Pancreas (tissue), 10 donors: Measurements from ENCODE around the gene NDUFAB1. TPM values are rescaled to one million over a fixed set of nuclear protein-coding genes. Genes with fewer than 3 reads are reported as not detected.

ENCODE experiments used
- ATAC-seq, 4 donors: fragments of 200-7000 bp; cut with Tn5 transposase; one replicate each; pipeline versions ENCODE4 v1.8.0 to v1.9.1; 2020; ENCODE audit warnings: mild to moderate bottlenecking in 4 of 4, moderate library complexity in 4 of 4
- DNase-seq, 6 donors: peaks; one replicate each; pipeline ENCODE4 v3.0.0-alpha.2; 2020
- FAIRE-seq: peaks from 2 replicates; lab custom pipeline; 2012; peaks lifted over from hg19 to GRCh38; lab: Jason Lieb, UNC
- H3K27ac ChIP-seq, 4 donors: fragments of 200-600 bp; sonication (generic); 1 replicate in 3 of 4; 2 replicates in 1 of 4; pipeline versions ENCODE4 v1.5.0 to v1.8.0; 2020
- H3K27me3 ChIP-seq, 4 donors: fragments of 200-600 bp; one replicate each; pipeline ENCODE4 v1.8.0; 2021
- H3K36me3 ChIP-seq, 3 donors: fragments of 200-600 bp; sonication (generic) in 1 of 3; one replicate each; pipeline versions ENCODE4 v1.5.0 to v1.8.0; 2020 to 2021
- H3K4me1 ChIP-seq, 3 donors: fragments of 200-600 bp; one replicate each; pipeline ENCODE4 v1.8.0; 2021
- H3K4me3 ChIP-seq, 4 donors: fragments of 200-600 bp; sonication (generic) in 2 of 4; one replicate each; pipeline versions ENCODE4 v1.5.0 to v1.8.0; 2020 to 2021
- H3K9me3 ChIP-seq, 4 donors: fragments of 200-600 bp; one replicate each; pipeline ENCODE4 v1.8.0; 2021
- CTCF ChIP-seq, 4 donors: fragments of 200-600 bp; sonication (generic) in 3 of 4; IDR thresholded peaks; one replicate each; pipeline versions ENCODE4 v1.5.0 to v1.8.0; 2021; ENCODE audit warnings: antibody characterized with exemption in 4 of 4
- WGBS, 2 donors: extraction: QIAGEN DNeasy Blood & Tissue Kit; methylation state at CpG; one replicate each; pipeline ENCODE4 v1.1.7; 2013; 5-methylcytosine and 5-hydroxymethylcytosine counted together
- intact Hi-C, 3 donors: fragments of 100-400 bp; cut with DNase I; formaldehyde crosslinking; loops; one replicate each; pipeline versions ENCODE4 v1.11.1 to v1.14.2; 2022
- polyA plus RNA-seq, 2 donors: library from polyadenylated mRNA; stranded (reverse); fragments of 200-250 nt; gene quantifications; one replicate each; pipeline ENCODE4 v1.2.3, GENCODE V29; 2013
- total RNA-seq, 6 donors: library from RNA; stranded (reverse); fragmentation: NEBNext Ultra II Directional in 4 of 6; extraction: Animal tissue kit (Norgen Biotek cat#: 25700) in 4 of 6; gene quantifications; one replicate each; pipeline versions ENCODE4 v1.2.1 to v1.2.4, GENCODE V29; 2021 to 2023
- donor health status: healthy with polysubstance abuse.
- donor health status: DM: no; HTN: no; CAD: no; lungs with moderate emphysema.
- donor health status: DM: no; HTN: no; CAD: no.
- donor health status: control.
- donor health status: control.
- donor health status: Bipolar disorder and iron deficiency.
- donor health status: DM: yes; HTN: yes; CAD: no.
- donor health status: DM: no; HTN: no; CAD: no.
- donor health status: DM: no; HTN: no; CAD: no.
- donor health status: DM: yes; HTN: yes; CAD: no.

The NDUFAB1 gene
- total and polyA plus RNA-seq, 8 donors: 19.2 to 82.3 (median 31.4) TPM

- H3K27ac ChIP-seq: peak overlapping the region; percentile 46 to 89 (median 74)
- H3K27me3 ChIP-seq: no peaks in the 10 kb centered on the region
- H3K9me3 ChIP-seq: no peaks in the 10 kb centered on the region
- DNase-seq (peak in 3 of 6 donors; percentile 58 to 87 (median 75)), FAIRE-seq (no peak), ATAC-seq (peak in 2 of 4 donors; percentile 12 to 28)
- WGBS, 2 donors: 0% methylated on average over 44 to 60 of the region's 60 CpGs
- intact Hi-C loops: loop anchor here in 1 of 3 donors (10.0 kb wide), 1 partner anchor 93 kb away; no protein-coding TSS in a partner anchor
- TF ChIP-seq CTCF (IDR thresholded peaks at IDR 0.05): no peak
- peak overlapping the region; percentile 66 to 97 (median 84) for H3K4me3 ChIP-seq
- peaks cover 0 to 7% (median 0%) of the 10 kb centered on the region in 3 donors for H3K4me1 ChIP-seq
- peaks cover 3 to 17% (median 8%) of the 10 kb centered on the region in 3 donors for H3K36me3 ChIP-seq
Observed at GRCh38 chr16:23557779-23558702, 38.1 kb downstream of the NDUFAB1 start.

GRCh38 chr16:23556881-23557778 lies 39.0 kb downstream of the NDUFAB1 start, which contains the start of the genes EARS2 and UBFD1:
TSS of gene EARS2 (minus strand) at chr16:23557350. CDS start at chr16:23557343, 7 bp downstream.
TSS of gene UBFD1 (plus strand) at chr16:23557727. CDS start at chr16:23557743, 16 bp downstream.
- H3K9me3 ChIP-seq: no peaks in the 10 kb centered on the region
- peaks cover 0 to 7% (median 0%) of the 10 kb centered on the region in 3 donors for H3K4me1 ChIP-seq
- peak within 1 kb of the TSS; percentile 66 to 97 (median 84) for H3K4me3 ChIP-seq
- peak within 1 kb of the TSS; percentile 46 to 89 (median 74) for H3K27ac ChIP-seq
- ATAC-seq: peak; percentile 92 to 97 (median 94)
- H3K36me3 ChIP-seq: peaks cover 1 to 17% (median 7%) of the 10 kb centered on the region in 3 donors
- no peaks in the 10 kb centered on the region for H3K27me3 ChIP-seq
- DNase-seq: peak; percentile 98 to 99 (median 99)
- peak; percentile 92 to 97 (median 95) for TF ChIP-seq CTCF (IDR thresholded peaks at IDR 0.05)
- no peak for FAIRE-seq
- 1% methylated on average over 63 to 65 of the region's 65 CpGs for whole genome bisulfite sequencing, 2 donors
- intact Hi-C loops: loop anchor here in 1 of 3 donors (10.0 kb wide), 1 partner anchor 92 kb away; no protein-coding TSS in a partner anchor

GRCh38 chr16:23554536-23554935 lies 41.6 kb downstream of the NDUFAB1 start:
- 69 to 77% methylated on average over 3 of the region's 3 CpGs for WGBS, 2 donors
- no peak for TF ChIP-seq CTCF (IDR thresholded peaks at IDR 0.05)
- no peak overlapping the region for H3K27ac ChIP-seq
- DNase-seq (no peak), ATAC-seq (no peak), FAIRE-seq (no peak)
- H3K36me3 ChIP-seq: peaks cover 5 to 37% (median 17%) of the 10 kb centered on the region in 3 donors
- peaks cover 0 to 7% (median 0%) of the 10 kb centered on the region in 3 donors for H3K4me1 ChIP-seq
- no peak overlapping the region for H3K4me3 ChIP-seq
- H3K9me3 ChIP-seq: no peaks in the 10 kb centered on the region
- intact Hi-C loops: loop anchor here in 1 of 3 donors (10.0 kb wide), 1 partner anchor 90 kb away; no protein-coding TSS in a partner anchor
- H3K27me3 ChIP-seq: no peaks in the 10 kb centered on the region

- intact Hi-C loops: loop anchor here in 1 of 3 donors (10.0 kb wide), 1 partner anchor 87 kb away; no protein-coding TSS in a partner anchor
- FAIRE-seq: no peak
- H3K36me3 ChIP-seq: peaks cover 5 to 53% (median 17%) of the 10 kb centered on the region in 3 donors
Observed at GRCh38 chr16:23552161-23552560, 44.0 kb downstream of the NDUFAB1 start.

More at GRCh38 chr16:23552161-23552560, 44.0 kb downstream of the NDUFAB1 start:
- 81 to 86% methylated on average over 6 of the region's 6 CpGs for WGBS, 2 donors
- Histone ChIP-seq H3K9me3 (no peaks in the 10 kb centered on the region), H3K4me3 (no peak overlapping the region), H3K4me1 (no peaks in the 10 kb centered on the region), H3K27ac (no peak overlapping the region), H3K27me3 (no peaks in the 10 kb centered on the region)
- DNase-seq (no peak), ATAC-seq (no peak)
- TF ChIP-seq CTCF (IDR thresholded peaks at IDR 0.05): no peak
